Lower leg skin (tissue), 4 donors: ENCODE results near the gene BIN1. TPM values are rescaled to one million over a fixed set of nuclear protein-coding genes. Genes with fewer than 3 reads are reported as not detected.
A peak's percentile ranks its signal among the peaks of the same experiment; 100 is the strongest.

ENCODE experiments used
- DNase-seq, 2 donors: peaks; one replicate each; pipeline ENCODE4 v3.0.0-alpha.2; 2019; ENCODE audit warnings: low spot score in 2 of 2
- H3K4me3 ChIP-seq: fragments of 200-600 bp; sonication (generic); 2 replicates; pipeline ENCODE4 v1.5.1; 2017; ENCODE audit warnings: mild to moderate bottlenecking, low read depth; ENCODE audit not compliant: poor library complexity, severe bottlenecking
- POLR2A ChIP-seq, 2 donors: fragments of 450-650 bp; IDR thresholded peaks; one replicate each; pipeline ENCODE4 v1.6.1; 2016 to 2017; ENCODE audit warnings: antibody characterized with exemption in 2 of 2, mild to moderate bottlenecking in 1 of 2, moderate library complexity in 1 of 2
- WGBS, 2 donors: methylation state at CpG; one replicate each; pipeline ENCODE4 v1.1.5; 2018; 5-methylcytosine and 5-hydroxymethylcytosine counted together
- intact Hi-C: fragments of 100-400 bp; cut with DNase I; formaldehyde crosslinking; loops from one replicate; pipeline ENCODE4 v1.15.0; 2023; ENCODE audit warnings: low total_unique reads
- total RNA-seq, 4 donors: library from RNA; depleted of rRNA; stranded (reverse); fragments of >200 nt; gene quantifications; one replicate each; pipeline ENCODE4 v1.1.0, GENCODE V29; 2016
- TF ChIP-seq, protein P1 (sequence below), 3 donors: fragments of 450-650 bp; IDR thresholded peaks; one replicate each; pipeline ENCODE4 v1.5.1; 2016; ENCODE audit warnings: antibody characterized with exemption in 3 of 3, mild to moderate bottlenecking in 3 of 3, moderate library complexity in 2 of 3

Gene BIN1
- total RNA-seq, 4 donors from 2014 or later: 8.4 to 18.2 (median 9.8) TPM

DNA sequence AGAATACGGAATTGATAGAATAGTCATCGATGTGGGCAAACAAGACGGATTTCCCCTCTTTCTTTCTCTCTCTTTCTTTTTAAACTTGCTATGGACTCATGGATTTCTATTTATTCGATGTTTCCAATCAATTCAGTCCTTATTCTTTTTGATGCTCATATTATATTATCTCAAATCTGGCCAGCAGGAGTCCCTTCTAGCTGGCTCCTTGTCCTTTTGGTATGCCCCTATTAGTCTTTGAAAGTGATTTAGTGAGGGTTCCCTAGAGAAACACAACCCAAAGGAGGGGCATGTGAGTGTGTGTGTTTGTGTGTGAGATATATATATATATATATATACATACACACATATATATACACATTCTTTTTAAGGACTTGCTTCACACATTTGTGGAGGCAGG, 23.5 kb upstream of the BIN1 start:
- WGBS, 2 donors: 82 to 85% methylated on average over 4 of the region's 4 CpGs
- DNase-seq: no peak
- intact Hi-C loops: no loop called here
- H3K4me3 ChIP-seq: no peak overlapping the region
- TF ChIP-seq, protein P1, sequence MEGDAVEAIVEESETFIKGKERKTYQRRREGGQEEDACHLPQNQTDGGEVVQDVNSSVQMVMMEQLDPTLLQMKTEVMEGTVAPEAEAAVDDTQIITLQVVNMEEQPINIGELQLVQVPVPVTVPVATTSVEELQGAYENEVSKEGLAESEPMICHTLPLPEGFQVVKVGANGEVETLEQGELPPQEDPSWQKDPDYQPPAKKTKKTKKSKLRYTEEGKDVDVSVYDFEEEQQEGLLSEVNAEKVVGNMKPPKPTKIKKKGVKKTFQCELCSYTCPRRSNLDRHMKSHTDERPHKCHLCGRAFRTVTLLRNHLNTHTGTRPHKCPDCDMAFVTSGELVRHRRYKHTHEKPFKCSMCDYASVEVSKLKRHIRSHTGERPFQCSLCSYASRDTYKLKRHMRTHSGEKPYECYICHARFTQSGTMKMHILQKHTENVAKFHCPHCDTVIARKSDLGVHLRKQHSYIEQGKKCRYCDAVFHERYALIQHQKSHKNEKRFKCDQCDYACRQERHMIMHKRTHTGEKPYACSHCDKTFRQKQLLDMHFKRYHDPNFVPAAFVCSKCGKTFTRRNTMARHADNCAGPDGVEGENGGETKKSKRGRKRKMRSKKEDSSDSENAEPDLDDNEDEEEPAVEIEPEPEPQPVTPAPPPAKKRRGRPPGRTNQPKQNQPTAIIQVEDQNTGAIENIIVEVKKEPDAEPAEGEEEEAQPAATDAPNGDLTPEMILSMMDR (IDR thresholded peaks at IDR 0.05): no peak
- no peak for TF ChIP-seq POLR2A (IDR thresholded peaks at IDR 0.05)

DNA sequence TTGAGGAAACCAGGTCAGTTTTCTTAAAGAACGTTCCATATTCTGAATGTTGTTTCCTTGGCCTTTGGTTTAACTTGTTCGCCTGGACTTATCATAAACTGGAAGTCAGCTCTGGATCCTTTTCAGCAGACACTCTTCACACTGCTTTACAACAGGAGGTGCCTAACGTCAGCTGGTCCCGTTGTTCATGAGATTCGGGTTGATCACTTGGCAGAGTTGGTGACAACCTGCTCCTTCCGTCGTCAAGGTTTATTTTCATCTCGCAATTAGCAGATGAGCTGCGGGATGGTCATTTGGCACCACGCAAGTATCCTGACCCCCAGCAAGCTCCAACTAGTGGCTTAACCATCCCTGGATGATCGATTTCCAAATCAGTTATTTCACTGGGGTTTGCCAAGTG, 23.0 kb upstream of the BIN1 start:
- H3K4me3 ChIP-seq: no peak overlapping the region
- 83 to 90% methylated on average over 11 of the region's 11 CpGs for WGBS, 2 donors
- DNase-seq: no peak
- TF ChIP-seq, protein P1 (IDR thresholded peaks at IDR 0.05): no peak
- no peak for TF ChIP-seq POLR2A (IDR thresholded peaks at IDR 0.05)
- intact Hi-C loops: no loop called here

- intact Hi-C loops: no loop called here
- WGBS, 2 donors: 46 to 63% methylated on average over 8 of the region's 8 CpGs
- TF ChIP-seq, protein P1 (IDR thresholded peaks at IDR 0.05): no peak
- TF ChIP-seq POLR2A (IDR thresholded peaks at IDR 0.05): no peak
- no peak for DNase-seq
- H3K4me3 ChIP-seq: no peak overlapping the region
Measured at GRCh38 chr2:127128445-127128904, 21.5 kb upstream of the BIN1 start.

DNA sequence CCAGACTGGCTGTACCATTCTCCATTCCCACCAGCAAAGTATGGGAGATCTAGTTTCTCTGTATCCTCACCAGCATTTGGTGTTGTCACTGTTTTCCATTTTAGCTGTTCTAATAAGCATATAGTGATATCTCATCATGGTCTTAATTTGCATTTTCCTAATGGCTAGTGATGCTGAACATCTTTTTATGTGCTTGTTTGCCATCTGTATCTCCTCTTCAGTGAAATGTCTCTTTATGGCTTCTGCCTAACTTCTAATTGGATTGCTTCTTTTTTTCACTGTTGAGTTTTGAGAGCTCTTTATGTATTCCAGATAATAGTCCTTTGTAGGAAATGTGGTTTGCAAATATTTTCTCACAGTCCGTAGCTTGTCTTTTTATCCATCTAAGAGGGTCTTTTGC, 18.9 kb upstream of the BIN1 start:
- H3K4me3 ChIP-seq: no peak overlapping the region
- no peak for DNase-seq
- TF ChIP-seq, protein P1 (IDR thresholded peaks at IDR 0.05): no peak
- WGBS, 2 donors: 81 to 84% methylated on average over 1 of the region's 1 CpG
- intact Hi-C loops: no loop called here

- WGBS, 2 donors: 98 to 100% methylated on average over 8 of the region's 8 CpGs
- intact Hi-C loops: no loop called here
- DNase-seq: no peak
- H3K4me3 ChIP-seq: no peak overlapping the region
- TF ChIP-seq, protein P1 (IDR thresholded peaks at IDR 0.05): no peak
- no peak for TF ChIP-seq POLR2A (IDR thresholded peaks at IDR 0.05)
Measured at GRCh38 chr2:127124426-127124825, 17.5 kb upstream of the BIN1 start.

GRCh38 chr2:127122361-127123027, 15.5 kb upstream of the BIN1 start:
- no peak overlapping the region for H3K4me3 ChIP-seq
- WGBS, 2 donors: 67 to 71% methylated on average over 10 of the region's 10 CpGs
- DNase-seq: peak in 1 of 2 donors; percentile 65
- no peak for TF ChIP-seq POLR2A (IDR thresholded peaks at IDR 0.05)
- TF ChIP-seq, protein P1 (IDR thresholded peaks at IDR 0.05): no peak
- intact Hi-C loops: no loop called here
